DOHH2 (cell line): ENCODE measurements around the gene EZH2.

ENCODE experiments used
- H3F3A ChIP-seq: fragments of 200-600 bp; sonication (generic), shearing (Covaris generic); 2 replicates; pipeline ENCODE4 v1.6.0; 2016; ENCODE audit warnings: antibody characterized with exemption, mild to moderate bottlenecking; ENCODE audit not compliant: control insufficient read depth, insufficient read depth
- H3K27ac ChIP-seq: fragments of 200-600 bp; sonication (generic); 2 replicates; pipeline ENCODE4 v1.5.1; 2014; ENCODE audit warnings: low read depth, mild to moderate bottlenecking, low read length, moderate library complexity
- H3K27me3 ChIP-seq: fragments of 200-600 bp; sonication (generic); 2 replicates; pipeline ENCODE4 v1.6.1; 2014; ENCODE audit warnings: mild to moderate bottlenecking, low read length, mixed read lengths; ENCODE audit not compliant: control insufficient read depth
- H3K36me3 ChIP-seq: fragments of 200-600 bp; sonication (generic); 2 replicates; pipeline ENCODE4 v1.6.1; 2014; ENCODE audit warnings: mild to moderate bottlenecking, low read length, moderate library complexity, mixed read lengths; ENCODE audit not compliant: control insufficient read depth
- H3K4me1 ChIP-seq: fragments of 200-600 bp; sonication (generic); 2 replicates; pipeline ENCODE4 v1.6.1; 2014; ENCODE audit warnings: mild to moderate bottlenecking, low read length, mixed read lengths; ENCODE audit not compliant: control insufficient read depth
- H3K4me2 ChIP-seq: fragments of 200-600 bp; sonication (generic); 2 replicates; pipeline ENCODE4 v1.6.0; 2014; ENCODE audit warnings: mild to moderate bottlenecking, low read length, moderate library complexity
- H3K4me3 ChIP-seq: fragments of 200-600 bp; sonication (generic); 2 replicates; pipeline ENCODE4 v1.5.1; 2014; ENCODE audit warnings: mild to moderate bottlenecking, low read length, mixed read lengths
- H3K79me2 ChIP-seq: fragments of 200-600 bp; sonication (generic); 2 replicates; pipeline ENCODE4 v1.6.1; 2014; ENCODE audit warnings: mild to moderate bottlenecking, low read length, mixed read lengths; ENCODE audit not compliant: control insufficient read depth
- H3K9me2 ChIP-seq: fragments of 200-600 bp; sonication (generic); replicated peaks from 2 replicates; pipeline ENCODE4 v1.6.1; 2014; ENCODE audit warnings: mild to moderate bottlenecking, low read length, mixed read lengths; ENCODE audit not compliant: control insufficient read depth
- H3K9me3 ChIP-seq: fragments of 200-600 bp; sonication (generic); 2 replicates; pipeline ENCODE4 v1.6.1; 2014; ENCODE audit warnings: antibody characterized with exemption, low read length, mixed read lengths; ENCODE audit not compliant: control insufficient read depth, insufficient read depth
- H4K20me1 ChIP-seq: fragments of 200-600 bp; sonication (generic); 2 replicates; pipeline ENCODE4 v1.6.0; 2014; ENCODE audit warnings: low read depth, mild to moderate bottlenecking, antibody characterized with exemption, low read length, moderate library complexity; ENCODE audit not compliant: control insufficient read depth, insufficient read depth
- EZH2phosphoT487 ChIP-seq: fragments of 200-600 bp; sonication (generic); IDR thresholded peaks from 2 replicates; pipeline ENCODE4 v1.6.1; 2017; ENCODE audit warnings: borderline replicate concordance, mild to moderate bottlenecking, antibody characterized with exemption, low read length, moderate library complexity, mixed read lengths
- TF ChIP-seq, protein P1 (sequence below): fragments of 200-600 bp; sonication (generic); IDR thresholded peaks from one replicate; pipeline ENCODE4 v1.5.1; 2014; ENCODE audit warnings: antibody characterized with exemption, mild to moderate bottlenecking, low read depth, low read length; ENCODE audit not compliant: poor library complexity, severe bottlenecking

The EZH2 gene

DNA sequence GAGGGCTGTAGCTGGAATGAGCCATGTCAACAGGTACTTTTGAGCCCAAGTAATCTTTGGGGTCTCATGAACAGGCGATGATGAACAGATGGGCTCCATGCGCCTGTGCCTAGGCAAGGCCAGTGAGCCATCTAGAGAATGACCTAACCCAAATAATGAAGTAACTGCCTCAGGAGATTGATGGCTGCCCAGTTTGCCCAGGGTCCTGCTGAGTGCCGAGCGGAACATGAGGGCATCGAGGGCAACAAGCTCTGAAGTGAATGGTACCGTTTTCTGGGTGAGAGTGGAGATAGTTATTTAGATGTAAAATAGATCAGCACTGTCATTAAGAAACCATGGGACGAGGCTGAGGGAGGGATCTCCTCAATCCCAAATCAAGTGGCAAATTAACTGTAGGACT, 77.9 kb downstream of the EZH2 start:
- Histone ChIP-seq H3K79me2 (no peaks in the 10 kb centered on the region), H4K20me1 (peaks cover 4% of the 10 kb centered on the region; the same call in 1 of the 2 replicates), H3K27ac (no peak overlapping the region), H3K9me2 (no peaks in the 10 kb centered on the region), H3K36me3 (peaks cover 85% of the 10 kb centered on the region), H3K9me3 (no peaks in the 10 kb centered on the region), H3K4me2 (no peak overlapping the region), H3K27me3 (no peaks in the 10 kb centered on the region), H3K4me3 (no peak overlapping the region), H3K4me1 (no peaks in the 10 kb centered on the region), H3F3A (peaks cover 46% of the 10 kb centered on the region)
- TF ChIP-seq, protein P1, sequence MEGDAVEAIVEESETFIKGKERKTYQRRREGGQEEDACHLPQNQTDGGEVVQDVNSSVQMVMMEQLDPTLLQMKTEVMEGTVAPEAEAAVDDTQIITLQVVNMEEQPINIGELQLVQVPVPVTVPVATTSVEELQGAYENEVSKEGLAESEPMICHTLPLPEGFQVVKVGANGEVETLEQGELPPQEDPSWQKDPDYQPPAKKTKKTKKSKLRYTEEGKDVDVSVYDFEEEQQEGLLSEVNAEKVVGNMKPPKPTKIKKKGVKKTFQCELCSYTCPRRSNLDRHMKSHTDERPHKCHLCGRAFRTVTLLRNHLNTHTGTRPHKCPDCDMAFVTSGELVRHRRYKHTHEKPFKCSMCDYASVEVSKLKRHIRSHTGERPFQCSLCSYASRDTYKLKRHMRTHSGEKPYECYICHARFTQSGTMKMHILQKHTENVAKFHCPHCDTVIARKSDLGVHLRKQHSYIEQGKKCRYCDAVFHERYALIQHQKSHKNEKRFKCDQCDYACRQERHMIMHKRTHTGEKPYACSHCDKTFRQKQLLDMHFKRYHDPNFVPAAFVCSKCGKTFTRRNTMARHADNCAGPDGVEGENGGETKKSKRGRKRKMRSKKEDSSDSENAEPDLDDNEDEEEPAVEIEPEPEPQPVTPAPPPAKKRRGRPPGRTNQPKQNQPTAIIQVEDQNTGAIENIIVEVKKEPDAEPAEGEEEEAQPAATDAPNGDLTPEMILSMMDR = no peak
- TF ChIP-seq EZH2phosphoT487 = no peak

DNA sequence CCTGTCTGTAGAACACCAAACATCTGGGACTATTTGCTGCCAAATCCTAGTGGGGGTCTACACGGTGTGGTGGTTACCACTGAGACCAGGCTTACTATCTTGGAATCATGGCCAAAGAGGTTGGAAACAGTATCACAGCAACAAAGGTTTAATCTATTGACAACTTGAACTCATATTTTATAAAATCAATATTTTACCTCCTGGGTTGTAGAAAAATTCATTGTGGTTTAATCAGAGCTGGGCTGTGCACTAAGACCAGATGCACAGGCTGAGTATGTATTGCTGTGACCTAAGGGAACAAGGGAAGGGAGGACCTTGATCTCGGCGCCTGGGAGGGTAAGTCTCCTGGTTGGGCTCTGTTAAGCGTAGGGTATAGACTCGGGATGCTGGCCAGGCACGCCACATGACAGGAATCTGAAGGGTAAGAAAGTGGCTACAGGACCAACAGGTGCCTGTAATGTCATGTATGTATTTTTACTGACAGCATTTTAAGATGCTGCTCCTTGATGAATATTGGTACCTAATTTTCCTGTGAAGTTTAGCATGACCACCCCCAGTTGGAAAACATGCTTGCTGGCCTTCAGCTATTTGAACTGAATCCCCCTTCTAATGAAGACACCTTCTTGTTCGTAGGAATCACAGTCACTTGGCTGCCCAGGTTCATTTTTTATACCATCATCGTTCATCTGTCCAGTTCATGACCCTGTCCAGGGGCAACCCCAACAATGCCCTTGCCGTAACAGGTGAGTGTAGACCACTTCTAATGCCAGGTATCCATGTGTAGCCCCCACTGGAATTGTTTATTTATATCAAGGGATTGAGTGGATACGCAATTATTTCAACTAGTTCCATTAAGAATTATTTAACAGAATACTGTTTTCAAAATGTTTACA, 79.5 kb downstream of the EZH2 start:
- Histone ChIP-seq H3K27ac (no peak overlapping the region), H3K36me3 (peaks cover 83% of the 10 kb centered on the region), H3K4me1 (no peaks in the 10 kb centered on the region), H3K4me3 (no peak overlapping the region), H3K4me2 (no peak overlapping the region), H3K79me2 (no peaks in the 10 kb centered on the region), H3K9me2 (no peaks in the 10 kb centered on the region), H3F3A (peaks cover 46% of the 10 kb centered on the region), H4K20me1 (peaks cover 4% of the 10 kb centered on the region; the same call in 1 of the 2 replicates), H3K9me3 (no peaks in the 10 kb centered on the region), H3K27me3 (no peaks in the 10 kb centered on the region)
- TF ChIP-seq, protein P1 = no peak
- TF ChIP-seq EZH2phosphoT487 = no peak

DNA sequence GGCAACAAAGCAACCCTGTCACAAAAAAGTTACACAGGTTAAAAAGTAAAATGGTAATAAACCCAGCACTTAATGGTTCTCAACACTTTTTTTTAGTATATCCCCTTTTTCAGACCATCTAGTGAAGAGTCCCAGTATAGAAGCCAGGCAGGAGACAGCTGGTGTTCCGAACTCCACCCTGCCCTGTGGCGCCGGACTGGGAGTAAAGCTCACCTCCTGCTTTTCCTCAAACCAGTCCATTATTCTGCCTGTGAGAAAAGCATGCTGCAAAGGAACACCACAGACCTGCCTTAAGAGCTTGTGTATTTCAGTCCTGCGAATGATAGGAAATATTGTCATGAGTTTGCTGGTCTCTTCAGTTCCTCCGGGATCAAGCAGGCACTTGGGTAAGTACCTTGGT, 81.0 kb downstream of the EZH2 start:
- H3K27ac ChIP-seq = no peak overlapping the region
- no peak for TF ChIP-seq EZH2phosphoT487
- TF ChIP-seq, protein P1 = no peak
- H4K20me1 ChIP-seq = peaks cover 4% of the 10 kb centered on the region; the same call in 1 of the 2 replicates
- H3K4me2 ChIP-seq = no peak overlapping the region
- H3K4me3 ChIP-seq = no peak overlapping the region
- no peaks in the 10 kb centered on the region for H3K9me3 ChIP-seq
- H3K36me3 ChIP-seq = peaks cover 83% of the 10 kb centered on the region
- no peaks in the 10 kb centered on the region for H3K27me3 ChIP-seq
- peaks cover 37% of the 10 kb centered on the region for H3F3A ChIP-seq
- H3K4me1 ChIP-seq = no peaks in the 10 kb centered on the region
- no peaks in the 10 kb centered on the region for H3K9me2 ChIP-seq
- no peaks in the 10 kb centered on the region for H3K79me2 ChIP-seq
